ENCODE results near the gene HLA-DRB1.

DNA sequence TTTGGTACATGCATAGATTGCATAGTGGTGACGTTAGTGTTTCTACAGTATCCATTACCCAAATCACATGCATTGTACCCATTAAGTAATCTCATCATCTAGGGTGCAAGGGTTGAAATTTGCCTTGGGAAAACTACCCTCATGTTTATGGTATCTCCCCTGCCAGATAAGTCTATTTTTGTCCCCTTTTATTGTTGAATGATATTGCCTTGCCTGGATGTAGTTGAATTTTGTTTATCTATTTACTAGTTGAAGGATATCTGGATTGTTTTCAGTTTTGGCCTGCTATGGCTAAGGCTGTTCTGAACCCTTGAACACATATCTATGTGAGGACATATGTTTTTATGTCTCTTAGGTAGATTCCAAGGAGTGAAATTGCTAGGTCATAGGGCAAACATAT lies 13.4 kb downstream of the HLA-DRB1 start:
- TF ChIP-seq, protein P1, sequence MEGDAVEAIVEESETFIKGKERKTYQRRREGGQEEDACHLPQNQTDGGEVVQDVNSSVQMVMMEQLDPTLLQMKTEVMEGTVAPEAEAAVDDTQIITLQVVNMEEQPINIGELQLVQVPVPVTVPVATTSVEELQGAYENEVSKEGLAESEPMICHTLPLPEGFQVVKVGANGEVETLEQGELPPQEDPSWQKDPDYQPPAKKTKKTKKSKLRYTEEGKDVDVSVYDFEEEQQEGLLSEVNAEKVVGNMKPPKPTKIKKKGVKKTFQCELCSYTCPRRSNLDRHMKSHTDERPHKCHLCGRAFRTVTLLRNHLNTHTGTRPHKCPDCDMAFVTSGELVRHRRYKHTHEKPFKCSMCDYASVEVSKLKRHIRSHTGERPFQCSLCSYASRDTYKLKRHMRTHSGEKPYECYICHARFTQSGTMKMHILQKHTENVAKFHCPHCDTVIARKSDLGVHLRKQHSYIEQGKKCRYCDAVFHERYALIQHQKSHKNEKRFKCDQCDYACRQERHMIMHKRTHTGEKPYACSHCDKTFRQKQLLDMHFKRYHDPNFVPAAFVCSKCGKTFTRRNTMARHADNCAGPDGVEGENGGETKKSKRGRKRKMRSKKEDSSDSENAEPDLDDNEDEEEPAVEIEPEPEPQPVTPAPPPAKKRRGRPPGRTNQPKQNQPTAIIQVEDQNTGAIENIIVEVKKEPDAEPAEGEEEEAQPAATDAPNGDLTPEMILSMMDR (IDR thresholded peaks at IDR 0.05), result no peak
- TF ChIP-seq POLR2A (IDR thresholded peaks at IDR 0.05) (no peak), POLR2AphosphoS5 (IDR thresholded peaks at IDR 0.05; ENCODE audit: insufficient read depth in 1 of 2, low read depth in 1 of 2) (no peak)
